Ishikawa (cell line): ENCODE data around the gene TMEM209.

Source experiments
- CEBPB ChIP-seq: IDR thresholded peaks from 2 replicates; pipeline ENCODE4 v1.6.1; 2012
- CREB1 ChIP-seq: IDR thresholded peaks from 2 replicates; pipeline ENCODE4 v1.6.1; 2012; ENCODE audit warnings: low read depth
- EGR1 ChIP-seq: IDR thresholded peaks from 2 replicates; pipeline ENCODE4 v1.6.1; 2012
- EP300 ChIP-seq: IDR thresholded peaks from 2 replicates; pipeline ENCODE4 v1.6.1; 2012; ENCODE audit warnings: borderline replicate concordance
- FOXM1 ChIP-seq: IDR thresholded peaks from 2 replicates; pipeline ENCODE4 v1.6.1; 2012; ENCODE audit warnings: low read depth, borderline replicate concordance
- MAX ChIP-seq: IDR thresholded peaks from 2 replicates; pipeline ENCODE4 v1.6.1; 2012
- NFIC ChIP-seq: IDR thresholded peaks from 2 replicates; pipeline ENCODE4 v1.6.1; 2012
- RAD21 ChIP-seq: IDR thresholded peaks from 2 replicates; pipeline ENCODE4 v1.6.1; 2012; ENCODE audit warnings: low read depth
- REST ChIP-seq: IDR thresholded peaks from 2 replicates; pipeline ENCODE4 v1.6.1; 2012; ENCODE audit warnings: low read depth, mild to moderate bottlenecking
- TAF1 ChIP-seq: IDR thresholded peaks from 2 replicates; pipeline ENCODE4 v1.6.1; 2012; ENCODE audit warnings: low read depth, mild to moderate bottlenecking
- TCF12 ChIP-seq: IDR thresholded peaks from 2 replicates; pipeline ENCODE4 v1.6.1; 2012; ENCODE audit warnings: low read depth
- TEAD4 ChIP-seq: IDR thresholded peaks from 2 replicates; pipeline ENCODE4 v1.6.1; 2012
- USF1 ChIP-seq: IDR thresholded peaks from 2 replicates; pipeline ENCODE4 v1.6.1; 2012
- YY1 ChIP-seq: IDR thresholded peaks from 2 replicates; pipeline ENCODE4 v1.6.1; 2012; ENCODE audit warnings: low read depth
- ZBTB7A ChIP-seq: IDR thresholded peaks from 2 replicates; pipeline ENCODE4 v1.6.1; 2012; ENCODE audit warnings: low read depth

The TMEM209 gene

GRCh38 chr7:130141884-130142653, 63.1 kb downstream of the TMEM209 start:
- TF ChIP-seq YY1 (no peak), ZBTB7A (no peak), TCF12 (no peak), TAF1 (no peak), EP300 (no peak), TEAD4 (no peak), EGR1 (no peak), CREB1 (no peak)

GRCh38 chr7:130141161-130141883, 63.9 kb downstream of the TMEM209 start:
- TF ChIP-seq REST = no peak
- TF ChIP-seq FOXM1 = no peak
- no peak for TF ChIP-seq CEBPB
- TF ChIP-seq EGR1 = no peak
- no peak for TF ChIP-seq TEAD4
- TF ChIP-seq ZBTB7A = no peak
- no peak for TF ChIP-seq MAX
- no peak for TF ChIP-seq NFIC

- TF ChIP-seq RAD21 (no peak), FOXM1 (no peak), TCF12 (no peak), EGR1 (no peak), REST (no peak), TAF1 (no peak), ZBTB7A (no peak), MAX (no peak), NFIC (no peak), CREB1 (no peak), YY1 (no peak), CEBPB (no peak)
These were observed 64.5 kb downstream of the TMEM209 start for GRCh38 chr7:130140551-130141160.

GRCh38 chr7:130139193-130139960, 65.8 kb downstream of the TMEM209 start:
- TF ChIP-seq CREB1 = no peak
- TF ChIP-seq EGR1 = no peak

GRCh38 chr7:130137207-130137606, 68.0 kb downstream of the TMEM209 start:
- no peak for TF ChIP-seq REST
- no peak for TF ChIP-seq FOXM1
- no peak for TF ChIP-seq NFIC
- no peak for TF ChIP-seq CREB1
- no peak for TF ChIP-seq TAF1
- TF ChIP-seq EP300 = no peak
- TF ChIP-seq USF1 = no peak
- TF ChIP-seq ZBTB7A = no peak
- TF ChIP-seq TEAD4 = no peak
- no peak for TF ChIP-seq TCF12
- TF ChIP-seq YY1 = no peak
- no peak for TF ChIP-seq MAX
